ENCODE data around the gene ZNF549. TPM values are rescaled to one million over a fixed set of nuclear protein-coding genes. Genes with fewer than 3 reads are reported as not detected.
A peak's percentile ranks its signal among the peaks of the same experiment; 100 is the strongest.

The ZNF549 gene
- total RNA-seq, 3 donors from 2014 or later: 3.7 to 11.6 (median 7.9) TPM

DNA sequence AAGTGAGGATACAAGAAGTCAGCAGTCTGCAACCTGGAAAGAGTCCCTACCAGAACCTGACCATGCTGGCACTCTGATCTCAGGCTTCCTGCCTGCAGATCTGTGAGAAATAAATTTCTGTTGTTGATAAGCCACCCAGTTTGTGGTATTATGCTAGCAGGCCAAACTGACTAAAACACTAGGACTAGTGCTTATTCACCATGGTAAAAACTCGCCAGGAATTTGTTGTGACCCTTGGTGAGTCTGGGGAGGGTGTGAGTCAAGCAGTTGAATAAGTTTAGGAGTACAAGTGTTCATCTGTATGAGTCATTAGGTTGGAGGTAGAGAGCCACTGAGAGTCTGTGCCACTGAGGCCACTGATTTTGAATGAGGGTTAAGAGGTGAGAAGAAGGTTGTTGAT, 60.4 kb downstream of the ZNF549 start:
- Histone ChIP-seq H3K27me3 (no peaks in the 10 kb centered on the region), H3K36me3 (peaks cover 17% of the 10 kb centered on the region), H3K27ac (no peak overlapping the region), H3K4me1 (peaks cover 0 to 3% of the 10 kb centered on the region in 2 donors), H3K4me3 (peak overlapping the region in 1 of 3 donors; percentile 15), H3K9me3 (peaks cover 76 to 84% of the 10 kb centered on the region in 2 donors)
- no peak for DNase-seq (ENCODE audit: low spot score in 2 of 2)
- intact Hi-C loops (cut with DNase I; ENCODE audit: low total_unique reads): no loop called here
- no peak for TF ChIP-seq POLR2AphosphoS5 (IDR thresholded peaks at IDR 0.05)
- TF ChIP-seq, protein P1, sequence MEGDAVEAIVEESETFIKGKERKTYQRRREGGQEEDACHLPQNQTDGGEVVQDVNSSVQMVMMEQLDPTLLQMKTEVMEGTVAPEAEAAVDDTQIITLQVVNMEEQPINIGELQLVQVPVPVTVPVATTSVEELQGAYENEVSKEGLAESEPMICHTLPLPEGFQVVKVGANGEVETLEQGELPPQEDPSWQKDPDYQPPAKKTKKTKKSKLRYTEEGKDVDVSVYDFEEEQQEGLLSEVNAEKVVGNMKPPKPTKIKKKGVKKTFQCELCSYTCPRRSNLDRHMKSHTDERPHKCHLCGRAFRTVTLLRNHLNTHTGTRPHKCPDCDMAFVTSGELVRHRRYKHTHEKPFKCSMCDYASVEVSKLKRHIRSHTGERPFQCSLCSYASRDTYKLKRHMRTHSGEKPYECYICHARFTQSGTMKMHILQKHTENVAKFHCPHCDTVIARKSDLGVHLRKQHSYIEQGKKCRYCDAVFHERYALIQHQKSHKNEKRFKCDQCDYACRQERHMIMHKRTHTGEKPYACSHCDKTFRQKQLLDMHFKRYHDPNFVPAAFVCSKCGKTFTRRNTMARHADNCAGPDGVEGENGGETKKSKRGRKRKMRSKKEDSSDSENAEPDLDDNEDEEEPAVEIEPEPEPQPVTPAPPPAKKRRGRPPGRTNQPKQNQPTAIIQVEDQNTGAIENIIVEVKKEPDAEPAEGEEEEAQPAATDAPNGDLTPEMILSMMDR (IDR thresholded peaks at IDR 0.05): no peak
- TF ChIP-seq POLR2A (IDR thresholded peaks at IDR 0.05): no peak

DNA sequence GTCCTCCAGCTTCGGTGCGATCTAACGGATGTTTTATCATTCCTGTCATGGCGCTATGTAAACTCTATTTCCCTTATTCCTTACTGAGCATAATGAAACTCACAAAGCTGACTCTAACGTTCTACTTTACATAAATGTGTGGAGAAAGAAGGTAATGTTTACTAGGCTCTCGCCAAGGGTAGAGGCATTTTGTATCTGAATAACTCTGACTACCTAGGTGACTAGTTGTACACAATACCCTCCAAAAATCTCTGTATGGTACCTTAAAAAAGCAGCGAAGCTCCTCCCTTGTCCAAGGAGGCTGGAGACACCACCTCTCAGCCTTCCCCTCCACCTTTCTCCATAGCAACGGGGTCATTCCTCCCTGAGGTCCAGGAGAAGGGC, 72.2 kb downstream of the ZNF549 start:
- no peaks in the 10 kb centered on the region for H3K27me3 ChIP-seq
- intact Hi-C loops (cut with DNase I; ENCODE audit: low total_unique reads): no loop called here
- peak overlapping the region; percentile 17 to 44 for H3K27ac ChIP-seq
- H3K4me3 ChIP-seq: peak overlapping the region; percentile 67 to 93 (median 84)
- no peak for DNase-seq (ENCODE audit: low spot score in 2 of 2)
- peaks cover 29 to 36% of the 10 kb centered on the region in 2 donors for H3K9me3 ChIP-seq
- H3K4me1 ChIP-seq: no peaks in the 10 kb centered on the region
- no peaks in the 10 kb centered on the region for H3K36me3 ChIP-seq
- TF ChIP-seq, protein P1 (IDR thresholded peaks at IDR 0.05): no peak
- TF ChIP-seq POLR2A (IDR thresholded peaks at IDR 0.05) (no peak), POLR2AphosphoS5 (IDR thresholded peaks at IDR 0.05) (no peak)

DNA sequence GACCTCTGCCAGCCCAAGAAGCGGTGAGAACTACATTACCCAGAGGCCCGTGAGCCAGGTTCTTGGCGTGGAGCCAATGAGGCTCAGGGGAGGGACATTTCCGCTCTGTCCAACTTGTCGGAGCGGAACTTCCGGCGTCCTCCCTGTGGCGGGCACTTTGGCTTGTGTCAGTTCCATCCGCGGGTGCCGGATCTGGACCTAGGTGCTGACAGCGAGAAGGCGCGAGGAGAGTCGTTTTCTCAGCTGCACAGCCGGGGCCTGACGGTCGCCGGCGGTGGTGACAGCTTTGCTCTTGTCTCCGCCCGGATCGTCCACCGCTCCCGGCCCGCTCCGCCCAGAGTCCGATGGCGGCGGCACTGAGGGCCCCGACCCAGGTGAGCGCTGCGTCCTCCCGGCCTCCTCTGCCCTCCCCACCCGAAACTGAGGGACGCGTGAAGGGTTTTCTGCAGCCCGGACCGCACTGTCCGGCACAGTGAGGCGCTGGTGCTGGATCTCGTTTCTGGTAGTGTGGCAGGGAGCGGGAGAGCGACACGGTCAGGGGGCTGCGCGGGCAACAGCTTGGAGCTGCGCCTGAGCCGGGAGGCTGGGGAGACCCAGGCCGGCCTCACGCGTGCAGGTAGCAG, 72.7 kb downstream of the ZNF549 start, which contains the start of gene ZNF530:
ZNF530 (plus strand) TSS at position 125 of the 623 bp plus-strand sequence. CDS start 4,461 bp downstream, outside the sequence.
- peaks cover 4% of the 10 kb centered on the region for H3K36me3 ChIP-seq
- H3K27me3 ChIP-seq: no peaks in the 10 kb centered on the region
- no peaks in the 10 kb centered on the region for H3K4me1 ChIP-seq
- peak within 1 kb of the TSS; percentile 67 to 93 (median 84) for H3K4me3 ChIP-seq
- DNase-seq (ENCODE audit: low spot score in 2 of 2): peak; percentile 89 to 95
- peak within 1 kb of the TSS; percentile 17 to 44 for H3K27ac ChIP-seq
- peaks cover 29 to 36% of the 10 kb centered on the region in 2 donors for H3K9me3 ChIP-seq
- intact Hi-C loops (cut with DNase I; ENCODE audit: low total_unique reads): no loop called here
- TF ChIP-seq POLR2A (IDR thresholded peaks at IDR 0.05) (no peak), POLR2AphosphoS5 (IDR thresholded peaks at IDR 0.05) (peak; percentile 51 to 77 (median 67))

DNA sequence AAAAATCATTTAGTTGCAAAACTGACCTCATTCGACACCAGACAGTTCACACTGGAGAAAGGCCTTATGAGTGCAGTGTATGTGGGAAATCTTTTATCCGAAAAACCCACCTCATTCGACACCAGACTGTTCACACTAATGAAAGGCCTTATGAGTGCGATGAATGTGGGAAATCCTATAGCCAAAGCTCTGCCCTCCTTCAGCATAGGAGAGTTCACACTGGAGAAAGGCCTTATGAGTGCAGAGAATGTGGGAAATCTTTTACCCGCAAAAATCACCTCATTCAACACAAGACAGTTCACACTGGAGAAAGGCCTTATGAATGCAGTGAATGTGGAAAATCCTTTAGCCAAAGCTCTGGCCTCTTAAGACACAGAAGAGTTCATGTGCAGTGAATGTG, 79.8 kb downstream of the ZNF549 start:
- Histone ChIP-seq H3K4me1 (no peaks in the 10 kb centered on the region), H3K27me3 (no peaks in the 10 kb centered on the region), H3K27ac (no peak overlapping the region), H3K4me3 (no peak overlapping the region), H3K36me3 (peaks cover 12% of the 10 kb centered on the region), H3K9me3 (peaks cover 71% of the 10 kb centered on the region in 2 donors)
- intact Hi-C loops (cut with DNase I; ENCODE audit: low total_unique reads): no loop called here
- no peak for DNase-seq (ENCODE audit: low spot score in 2 of 2)
- TF ChIP-seq POLR2A (IDR thresholded peaks at IDR 0.05): no peak
- TF ChIP-seq, protein P1 (IDR thresholded peaks at IDR 0.05): no peak
- TF ChIP-seq POLR2AphosphoS5 (IDR thresholded peaks at IDR 0.05): no peak

Other genes starting within 250 kb of the ZNF549 start
- gene ZNF460, start 246.9 kb upstream of the ZNF549 start, total RNA-seq: 100 to 1,000 TPM in 1 of 3 donors, 10 to 100 TPM in 2; 70.2 to 123 (median 88.5) TPM
- gene ZNF543, start 206.9 kb upstream of the ZNF549 start, total RNA-seq: 10 to 100 TPM in 1 of 3 donors, 1 to 10 TPM in 2; 6.7 to 14.8 (median 8.5) TPM
- gene ZNF304, start 176.1 kb upstream of the ZNF549 start, total RNA-seq: 10 to 100 TPM in 1 of 3 donors, 1 to 10 TPM in 2; 7.5 to 13.6 (median 8.2) TPM
- 10 to 100 TPM; 16.7 to 23.2 (median 20.2) TPM for gene TRAPPC2B, start 163.8 kb upstream of the ZNF549 start, total RNA-seq
- gene ZNF547, start 163.8 kb upstream of the ZNF549 start, total RNA-seq: 1 to 10 TPM; 1.6 to 3.8 (median 2.4) TPM
- 10 to 100 TPM; 23.6 to 34.5 (median 31.8) TPM for gene ZNF548, start 137.5 kb upstream of the ZNF549 start, total RNA-seq
- 10 to 100 TPM; 10.5 to 22.0 (median 11.2) TPM for gene ZNF17, start 116.2 kb upstream of the ZNF549 start, total RNA-seq
- gene ZNF749, start 92.0 kb upstream of the ZNF549 start, total RNA-seq: 10 to 100 TPM in 1 of 3 donors, 1 to 10 TPM in 2; 3.4 to 11.1 (median 8.5) TPM
- gene VN1R1, start 70.2 kb upstream of the ZNF549 start, total RNA-seq: 1 to 10 TPM in 2 of 3 donors, under 1 TPM in 1; 0.96 to 2.5 (median 2.0) TPM
- 10 to 100 TPM in 2 of 3 donors, 1 to 10 TPM in 1; 8.5 to 26.9 (median 19.7) TPM for gene ZNF772, start 49.8 kb upstream of the ZNF549 start, total RNA-seq
- gene ZNF419, start 39.6 kb upstream of the ZNF549 start, total RNA-seq: 10 to 100 TPM; 10.2 to 13.0 (median 12.5) TPM
- 10 to 100 TPM in 2 of 3 donors, 1 to 10 TPM in 1; 9.3 to 26.2 (median 12.8) TPM for gene ZNF773, start 27.4 kb upstream of the ZNF549 start, total RNA-seq
- gene ZNF550, start 32.5 kb downstream of the ZNF549 start, total RNA-seq: 10 to 100 TPM in 2 of 3 donors, 1 to 10 TPM in 1; 5.4 to 15.5 (median 15.1) TPM
- 1 to 10 TPM; 2.7 to 6.4 (median 6.2) TPM for gene ZNF416, start 51.6 kb downstream of the ZNF549 start, total RNA-seq
- 1 to 10 TPM; 2.2 to 8.9 (median 6.9) TPM for gene ZIK1, start 56.8 kb downstream of the ZNF549 start, total RNA-seq
- gene ZNF530, start 72.5 kb downstream of the ZNF549 start, total RNA-seq: 1 to 10 TPM; 2.9 to 6.9 (median 5.3) TPM
- gene ZNF134, start 86.9 kb downstream of the ZNF549 start, total RNA-seq: 10 to 100 TPM; 18.2 to 31.6 (median 18.4) TPM
- 10 to 100 TPM in 2 of 3 donors, 1 to 10 TPM in 1; 8.2 to 23.1 (median 16.4) TPM for gene ZNF211, start 105.8 kb downstream of the ZNF549 start, total RNA-seq
- not detected for gene ZSCAN4, start 141.6 kb downstream of the ZNF549 start, total RNA-seq
- gene ZNF551, start 154.6 kb downstream of the ZNF549 start, total RNA-seq: 10 to 100 TPM in 2 of 3 donors, 1 to 10 TPM in 1; 7.4 to 28.0 (median 19.3) TPM
- 1 to 10 TPM in 2 of 3 donors, under 1 TPM in 1; 0.96 to 7.8 (median 6.2) TPM for gene ZNF154, start 181.8 kb downstream of the ZNF549 start, total RNA-seq
- gene ZNF671, start 200.3 kb downstream of the ZNF549 start, total RNA-seq: 10 to 100 TPM in 1 of 3 donors, 1 to 10 TPM in 2; 4.0 to 13.5 (median 7.9) TPM
- gene ZNF776, start 219.5 kb downstream of the ZNF549 start, total RNA-seq: 10 to 100 TPM in 2 of 3 donors, 1 to 10 TPM in 1; 8.5 to 31.8 (median 21.0) TPM
- gene ZNF586, start 242.3 kb downstream of the ZNF549 start, total RNA-seq: 10 to 100 TPM in 2 of 3 donors, 1 to 10 TPM in 1; 9.9 to 40.5 (median 13.4) TPM